Stimulated activated CD8-positive, alpha-beta memory T cell treated with anti-CD3 and anti-CD28 coated beads, Interleukin-2, amount 100 ng/mL, for 1 hour (primary cell): Measurements from ENCODE around the gene KCNT2.
"Not testable (repeated sequence)": the region's sequence is repeated elsewhere in the genome, so short reads cannot be mapped to it uniquely, and the experiment has no call there.

Experiments used
- DNase-seq, 2 donors: peaks; one replicate each; pipeline ENCODE4 v3.0.0-alpha.2; 2020; ENCODE audit warnings: low read depth in 2 of 2

KCNT2 gene

GRCh38 chr1:196608390-196609369 is at the start of gene KCNT2:
TSS of gene KCNT2 (minus strand) at chr1:196608440. CDS start at chr1:196608309, 131 bp downstream.
- no peak for DNase-seq

GRCh38 chr1:196655494-196655893 is 47.3 kb upstream of the KCNT2 start:
- DNase-seq, result no peak

GRCh38 chr1:196655071-196655470 is 46.8 kb upstream of the KCNT2 start:
- DNase-seq, result no peak

GRCh38 chr1:196654271-196654670 is 46.0 kb upstream of the KCNT2 start:
- DNase-seq, result no peak

GRCh38 chr1:196651637-196652215 is 43.5 kb upstream of the KCNT2 start, which contains the start of gene CFH:
TSS of gene CFH (plus strand) at chr1:196652043. CDS start at chr1:196652118, 75 bp downstream.
- DNase-seq, result no peak

GRCh38 chr1:196651079-196651478 is 42.8 kb upstream of the KCNT2 start:
- DNase-seq, result no peak

- DNase-seq, result no peak
Measured at GRCh38 chr1:196650403-196650802, 42.2 kb upstream of the KCNT2 start.

- DNase-seq, result no peak
Measured at GRCh38 chr1:196649990-196650389, 41.8 kb upstream of the KCNT2 start.

GRCh38 chr1:196640976-196641375 is 32.7 kb upstream of the KCNT2 start:
- DNase-seq, result no peak

GRCh38 chr1:196639291-196639690 is 31.1 kb upstream of the KCNT2 start:
- DNase-seq, result not testable (repeated sequence)

- DNase-seq, result no peak
Measured at GRCh38 chr1:196638466-196638865, 30.2 kb upstream of the KCNT2 start.

GRCh38 chr1:196637606-196638005 is 29.4 kb upstream of the KCNT2 start:
- DNase-seq, result no peak

- DNase-seq, result no peak
Measured at GRCh38 chr1:196628838-196629237, 20.6 kb upstream of the KCNT2 start.

- no peak for DNase-seq
Measured at GRCh38 chr1:196623079-196623478, 14.8 kb upstream of the KCNT2 start.

GRCh38 chr1:196619721-196620120 is 11.5 kb upstream of the KCNT2 start:
- no peak for DNase-seq

- DNase-seq, result no peak
Measured at GRCh38 chr1:196611873-196612272, 3.6 kb upstream of the KCNT2 start.

- no peak for DNase-seq
Measured at GRCh38 chr1:196609370-196609737, 1.1 kb upstream of the KCNT2 start.

- DNase-seq, result no peak
Measured at GRCh38 chr1:196607981-196608380, 259 bp downstream of the KCNT2 start.

- DNase-seq, result no peak
Measured at GRCh38 chr1:196603651-196604050, 4.6 kb downstream of the KCNT2 start.

GRCh38 chr1:196598942-196599748 is 9.1 kb downstream of the KCNT2 start:
- DNase-seq, result no peak

GRCh38 chr1:196594700-196595099 is 13.5 kb downstream of the KCNT2 start:
- DNase-seq, result no peak

- DNase-seq, result no peak
Measured at GRCh38 chr1:196593955-196594354, 14.3 kb downstream of the KCNT2 start.
